NCI-H187 treated with DMSO at 0.1 percent for 48 hours (cell line): ENCODE data around the gene MT2A.
"Not testable (repeated sequence)": the region's sequence is repeated elsewhere in the genome, so short reads cannot be mapped to it uniquely, and the experiment has no call there.

Source experiments
- DNase-seq: peaks from one replicate; lab custom pipeline; 2025; lab: John Stamatoyannopoulos, UW

The MT2A gene

DNA sequence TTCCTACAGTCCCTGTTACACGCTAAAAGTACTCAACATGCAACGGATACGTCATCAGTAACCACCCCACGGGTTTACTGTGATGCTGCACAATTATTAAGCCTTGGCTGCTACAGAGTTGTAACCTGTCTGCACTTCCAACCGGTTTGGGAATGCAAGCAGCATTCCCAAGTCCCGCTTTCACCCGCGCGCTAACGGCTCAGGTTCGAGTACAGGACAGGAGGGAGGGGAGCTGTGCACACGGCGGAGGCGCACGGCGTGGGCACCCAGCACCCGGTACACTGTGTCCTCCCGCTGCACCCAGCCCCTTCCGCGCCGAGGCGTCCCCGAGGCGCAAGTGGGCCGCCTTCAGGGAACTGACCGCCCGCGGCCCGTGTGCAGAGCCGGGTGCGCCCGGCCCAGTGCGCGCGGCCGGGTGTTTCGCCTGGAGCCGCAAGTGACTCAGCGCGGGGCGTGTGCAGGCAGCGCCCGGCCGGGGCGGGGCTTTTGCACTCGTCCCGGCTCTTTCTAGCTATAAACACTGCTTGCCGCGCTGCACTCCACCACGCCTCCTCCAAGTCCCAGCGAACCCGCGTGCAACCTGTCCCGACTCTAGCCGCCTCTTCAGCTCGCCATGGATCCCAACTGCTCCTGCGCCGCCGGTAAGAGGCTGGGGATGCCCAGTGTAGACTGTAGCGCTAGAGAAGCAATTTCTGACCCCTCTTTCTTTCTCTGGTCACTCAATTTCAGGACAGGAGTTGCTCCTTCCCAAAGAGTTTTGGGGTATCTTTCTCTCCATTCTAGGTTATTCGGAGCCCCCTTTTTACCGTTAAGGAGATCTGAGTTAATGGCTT is at the start of gene MT2A:
MT2A (plus strand) TSS at position 542 of the 833 bp plus-strand sequence; CDS start at position 614, 72 bp downstream.
- DNase-seq, result peak; percentile 21

DNA sequence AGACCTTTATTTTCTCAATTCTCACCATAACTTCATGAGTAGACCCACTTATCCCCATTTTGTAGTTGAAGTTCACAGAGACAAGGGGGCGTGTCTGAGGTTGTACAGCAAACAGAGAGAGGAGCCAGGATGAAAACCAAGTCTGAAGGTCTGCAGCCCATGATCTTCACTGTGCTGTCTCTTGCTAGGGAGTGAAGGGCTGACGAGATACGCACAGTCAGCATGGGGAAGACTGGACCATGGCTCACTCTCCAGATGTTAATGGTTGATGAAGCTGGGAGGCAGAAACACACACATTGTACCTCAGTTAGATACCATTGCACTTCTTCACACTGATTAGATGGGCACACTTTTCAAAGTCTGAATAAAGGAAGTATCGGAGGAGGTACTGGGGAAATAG is 49.3 kb upstream of the MT2A start:
- DNase-seq, result no peak

DNA sequence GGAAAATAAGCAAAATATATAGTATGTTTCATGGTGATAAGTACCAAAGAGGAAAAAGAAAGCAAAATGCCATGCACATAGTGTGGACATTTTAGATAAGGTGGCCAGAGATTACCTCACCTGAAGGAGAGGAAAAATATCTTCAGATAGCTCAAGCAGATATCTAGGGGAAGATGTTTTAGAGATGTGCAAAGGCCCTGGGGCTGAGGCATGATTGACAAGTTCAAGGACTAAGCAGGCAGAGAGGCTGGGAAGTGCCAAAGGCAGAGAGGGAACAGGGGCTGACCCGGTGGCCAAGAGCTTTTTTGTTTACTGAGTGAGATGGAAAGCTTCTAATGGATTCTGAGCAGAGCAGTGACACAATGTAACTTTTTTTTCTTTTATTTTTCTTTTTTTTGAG is 47.9 kb upstream of the MT2A start:
- no peak for DNase-seq

DNA sequence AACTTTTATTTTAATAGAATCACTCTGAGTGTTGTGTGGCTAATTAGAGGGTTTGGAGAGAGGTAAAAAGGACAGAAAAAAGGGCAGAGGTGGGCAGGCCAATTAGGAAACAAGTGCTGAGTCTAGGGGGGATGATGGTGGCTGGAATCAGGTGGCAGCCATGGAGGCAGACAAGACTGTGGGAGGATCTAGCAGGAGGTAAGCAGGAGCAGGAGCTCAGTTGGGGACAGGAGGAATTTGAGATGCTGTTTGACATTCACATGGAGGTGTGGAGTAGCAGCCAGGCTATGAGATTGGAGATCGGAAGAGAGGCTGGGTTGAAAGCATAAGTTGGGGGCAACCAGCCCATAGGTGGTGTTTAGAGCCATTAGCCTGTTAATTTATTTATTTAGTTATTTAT is 47.3 kb upstream of the MT2A start:
- DNase-seq, result no peak

DNA sequence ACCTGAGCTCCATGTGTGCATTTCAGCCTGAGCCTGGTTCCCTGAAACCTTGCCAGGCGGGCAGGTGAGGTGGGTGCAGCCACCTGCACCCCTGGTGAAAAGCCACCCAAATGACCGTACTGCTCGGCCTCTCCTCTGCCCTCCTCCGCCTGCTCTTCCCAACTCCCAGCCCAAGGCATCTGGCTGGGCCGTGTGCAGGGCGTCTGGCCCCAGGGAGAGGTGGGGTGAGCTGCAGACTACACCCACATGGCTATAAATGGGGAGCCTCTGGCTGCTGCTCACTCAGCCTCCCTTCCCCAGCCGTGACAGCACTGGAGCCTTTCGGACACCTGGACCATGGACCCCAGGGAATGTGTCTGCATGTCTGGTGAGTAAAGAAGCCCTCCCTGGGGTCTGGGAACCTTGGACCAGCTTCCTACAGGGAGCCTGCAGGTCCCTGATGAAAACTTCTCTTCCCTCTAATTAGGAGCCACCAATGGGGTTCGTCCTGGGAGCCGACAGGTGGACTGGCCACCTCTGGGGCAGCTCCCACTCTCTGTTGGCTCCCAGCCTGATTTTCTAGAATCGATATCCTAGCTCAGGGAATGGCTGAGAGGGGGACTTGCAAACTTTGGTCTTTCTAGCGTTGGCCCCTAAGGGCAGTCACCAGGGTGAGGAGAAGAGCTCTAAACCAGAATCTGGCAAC is 43.4 kb upstream of the MT2A start, which contains the start of gene MT4:
MT4 (plus strand) TSS at position 281 of the 685 bp plus-strand sequence; CDS start at position 337, 56 bp downstream.
- DNase-seq, result no peak

DNA sequence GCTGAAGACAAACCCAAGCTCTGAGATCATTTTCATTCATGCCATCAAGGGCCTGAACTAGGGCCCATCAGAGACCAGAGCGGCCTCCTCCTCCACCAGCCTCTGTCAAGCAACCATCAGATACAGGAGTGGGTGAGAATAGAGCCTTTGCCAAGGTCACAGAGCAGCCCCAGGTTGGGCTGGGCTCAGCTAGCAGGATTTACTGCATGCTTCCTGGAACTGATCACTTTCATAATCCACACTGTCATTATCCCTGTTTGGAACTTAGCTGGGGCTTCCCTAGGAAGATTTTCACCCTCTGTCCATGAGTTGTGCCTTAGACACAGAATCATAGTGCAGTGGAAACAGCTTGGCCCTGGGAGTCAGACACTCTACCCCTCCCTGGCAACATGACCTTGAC is 38.4 kb upstream of the MT2A start:
- no peak for DNase-seq

DNA sequence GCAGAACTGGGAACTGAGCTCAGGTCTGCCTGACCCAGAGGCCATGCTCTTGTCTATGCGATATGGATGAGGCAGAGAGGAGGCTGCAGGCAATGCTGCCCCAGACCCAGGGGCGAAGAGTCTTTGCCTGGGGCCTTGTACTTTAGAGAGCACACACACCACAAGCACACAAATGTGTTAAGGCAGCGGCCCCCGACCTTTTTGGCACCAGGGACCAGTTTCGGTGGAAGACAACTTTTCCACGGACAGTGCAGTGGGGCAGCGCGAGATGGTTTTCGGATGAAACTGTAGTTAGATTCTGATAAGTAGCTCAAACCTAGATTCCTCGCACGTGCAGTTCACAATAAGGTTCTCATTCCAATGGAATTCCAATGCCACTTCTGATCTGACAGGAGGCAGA is 36.9 kb upstream of the MT2A start:
- DNase-seq, result no peak

DNA sequence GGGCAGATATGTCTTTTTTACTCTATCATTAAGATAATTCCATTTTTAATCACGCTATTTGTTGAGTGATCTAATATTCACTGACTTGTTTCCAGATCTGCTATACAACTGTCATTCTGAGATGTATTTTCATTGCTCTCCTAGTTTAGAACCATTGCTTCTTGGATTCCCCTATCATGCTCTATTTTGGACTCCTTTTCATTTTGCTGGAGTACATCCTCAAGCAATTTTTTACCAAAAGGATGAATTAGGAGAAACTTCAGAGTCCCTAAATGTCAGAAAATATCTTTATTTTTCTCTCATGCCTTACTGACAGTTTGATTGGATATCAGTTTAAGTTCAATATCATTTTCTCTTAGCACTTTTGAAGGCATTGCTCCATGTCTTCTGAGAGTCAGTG is 33.8 kb upstream of the MT2A start:
- DNase-seq, result no peak

DNA sequence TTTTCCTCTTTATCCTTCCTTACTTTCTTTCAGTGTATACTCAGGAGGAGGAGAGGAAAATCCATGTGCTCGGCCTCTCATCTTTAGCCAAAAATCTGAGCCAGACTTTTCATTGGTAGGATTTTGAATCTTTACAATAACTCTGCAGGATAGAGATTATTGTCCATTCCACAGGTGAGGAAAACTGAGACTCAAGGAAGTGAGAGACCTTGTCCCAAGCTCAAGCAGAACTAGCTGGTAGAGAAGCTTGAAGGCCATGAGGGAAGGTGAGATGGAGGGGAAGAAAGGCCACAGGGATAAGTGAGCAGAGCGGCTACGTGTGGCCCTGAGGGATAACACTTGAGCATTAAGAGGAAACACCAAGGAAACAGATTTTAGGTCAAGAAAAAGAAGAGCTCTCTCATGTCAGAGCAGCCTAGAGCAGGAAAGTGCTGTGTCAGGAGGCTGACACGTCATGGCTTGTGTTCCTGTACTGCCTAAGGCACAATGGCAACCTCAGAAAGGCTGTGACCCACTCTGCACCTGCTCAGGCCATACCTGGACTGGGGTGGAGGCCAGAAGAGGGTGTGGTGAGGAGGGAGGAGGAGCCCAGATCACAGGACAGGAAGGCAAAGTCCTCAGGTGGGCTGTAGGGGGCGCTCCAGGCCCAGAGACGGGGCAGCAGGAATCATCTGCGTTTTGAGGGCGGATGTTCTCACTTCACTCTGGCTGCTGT is 31.6 kb upstream of the MT2A start:
- peak; percentile 12 for DNase-seq

DNA sequence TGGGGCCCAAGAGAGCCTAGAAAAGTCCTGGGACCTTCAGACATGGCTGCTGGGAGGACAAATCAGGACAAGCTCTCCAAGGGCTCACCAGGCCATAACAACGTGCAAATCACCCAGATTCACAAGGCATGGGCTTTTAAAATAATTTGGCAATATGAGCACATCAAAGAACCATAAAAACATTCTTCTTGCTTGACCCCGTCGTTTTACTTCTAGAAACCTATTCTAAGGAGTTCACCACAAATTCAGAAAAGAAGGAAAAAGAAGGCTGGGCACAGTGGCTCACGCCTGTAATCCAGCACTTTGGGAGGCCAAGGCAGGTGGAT is 31.1 kb upstream of the MT2A start:
- no peak for DNase-seq

DNA sequence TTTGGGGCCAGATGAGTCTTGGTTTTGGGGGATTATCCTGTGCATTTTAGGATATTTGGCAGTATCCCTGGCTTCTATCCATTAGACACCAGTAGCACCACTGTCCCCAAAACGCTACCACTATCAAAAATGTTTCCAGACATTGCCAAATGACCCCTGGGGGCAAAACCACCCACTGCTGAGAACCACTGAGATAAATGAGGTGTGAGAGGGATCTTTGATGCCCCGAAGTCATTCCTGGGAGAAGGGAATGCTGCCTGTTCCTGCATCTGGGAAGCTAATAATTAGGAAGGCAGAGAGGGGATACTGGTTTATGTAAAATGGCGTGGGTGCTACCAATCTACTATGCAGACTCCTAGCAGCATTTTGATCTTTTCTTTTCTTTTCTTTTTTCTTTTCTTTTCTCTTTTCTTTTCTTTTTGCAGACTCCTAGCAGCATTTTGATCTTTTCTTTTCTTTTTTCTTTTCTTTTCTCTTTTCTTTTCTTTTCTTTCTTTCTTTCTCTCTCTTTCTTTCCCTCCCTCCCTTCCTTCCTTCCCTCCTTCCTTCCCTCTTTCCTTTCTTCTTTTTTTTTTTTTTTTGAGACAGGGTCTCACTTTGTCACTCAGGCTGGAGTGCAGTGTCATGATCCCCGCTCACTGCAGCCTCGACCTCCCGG is 27.9 kb upstream of the MT2A start:
- DNase-seq, result no peak

DNA sequence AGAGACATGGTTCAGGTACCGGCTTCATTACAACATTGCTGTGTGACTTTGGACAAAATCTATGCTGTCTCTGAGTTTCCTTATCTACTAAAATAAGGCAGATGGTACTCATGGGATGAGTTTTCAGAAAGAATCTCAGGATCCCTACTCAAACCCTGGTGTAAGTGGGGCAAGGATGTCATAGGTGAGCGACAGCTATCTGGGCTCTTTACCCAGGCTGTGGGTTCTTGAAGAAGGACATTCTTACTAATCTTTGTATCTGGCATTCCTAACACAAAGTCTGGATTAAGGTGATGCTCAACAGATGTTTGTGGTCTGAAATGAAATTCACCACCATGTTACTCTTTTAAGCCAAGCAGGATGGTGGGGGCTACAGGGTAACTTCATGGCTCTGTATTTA is 25.5 kb upstream of the MT2A start:
- DNase-seq, result not testable (repeated sequence)

DNA sequence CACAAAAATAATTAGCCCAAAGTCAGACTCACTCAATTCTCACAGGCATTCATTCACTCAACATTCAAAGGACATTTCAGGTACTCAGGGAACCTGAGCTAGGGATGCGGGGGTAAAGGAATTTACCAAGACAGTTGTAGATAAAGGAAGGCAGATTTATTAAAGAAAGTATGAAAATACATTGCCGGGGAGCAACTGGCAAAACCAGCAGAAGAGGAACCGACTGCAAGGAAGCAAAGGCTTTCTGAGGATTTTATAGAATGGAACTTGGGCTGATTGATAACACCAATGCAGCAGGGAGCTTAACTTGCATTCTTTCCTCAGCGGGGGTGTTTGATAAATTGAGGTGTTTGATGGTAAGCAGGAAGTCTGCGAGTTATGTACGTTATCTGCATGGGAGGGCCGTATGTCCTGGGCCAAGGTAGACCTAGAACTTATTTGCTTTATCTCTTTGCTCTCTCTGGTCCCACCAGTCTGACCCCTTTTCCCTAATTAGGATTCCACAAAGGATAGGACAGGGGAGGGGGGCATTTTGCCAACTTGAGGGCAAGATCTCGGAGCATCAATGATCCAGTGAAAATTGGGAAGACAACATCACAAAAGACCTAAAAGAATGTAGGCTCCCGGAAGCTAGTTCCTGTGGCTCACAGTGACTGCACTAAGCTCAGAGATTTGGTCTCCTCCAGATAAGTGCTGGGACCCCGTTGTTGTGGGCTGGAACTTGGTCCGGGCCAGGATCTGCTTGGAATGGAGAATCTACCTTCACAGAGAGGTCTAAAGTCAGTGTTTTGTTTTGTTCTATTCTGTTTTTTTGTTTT is 24.8 kb upstream of the MT2A start:
- no peak for DNase-seq

DNA sequence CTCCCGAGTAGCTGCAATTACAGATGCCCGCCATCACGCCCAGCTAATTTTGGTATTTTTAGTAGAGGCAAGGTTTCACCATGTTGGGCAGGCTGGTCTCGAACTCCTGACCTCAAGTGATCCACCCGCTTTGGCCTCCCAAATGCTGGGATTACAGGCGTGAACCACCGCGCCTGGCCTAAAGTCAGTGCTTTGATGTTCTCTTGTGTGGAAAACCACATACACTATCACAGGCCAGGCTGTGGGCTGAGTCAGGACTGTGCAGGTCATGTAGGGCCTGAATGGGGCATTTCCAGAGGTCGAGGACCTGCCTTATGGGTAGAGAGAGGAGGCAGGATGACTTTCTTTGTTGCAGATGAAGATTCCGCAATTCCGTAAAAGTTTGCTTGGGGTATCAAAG is 24.1 kb upstream of the MT2A start:
- DNase-seq, result no peak

DNA sequence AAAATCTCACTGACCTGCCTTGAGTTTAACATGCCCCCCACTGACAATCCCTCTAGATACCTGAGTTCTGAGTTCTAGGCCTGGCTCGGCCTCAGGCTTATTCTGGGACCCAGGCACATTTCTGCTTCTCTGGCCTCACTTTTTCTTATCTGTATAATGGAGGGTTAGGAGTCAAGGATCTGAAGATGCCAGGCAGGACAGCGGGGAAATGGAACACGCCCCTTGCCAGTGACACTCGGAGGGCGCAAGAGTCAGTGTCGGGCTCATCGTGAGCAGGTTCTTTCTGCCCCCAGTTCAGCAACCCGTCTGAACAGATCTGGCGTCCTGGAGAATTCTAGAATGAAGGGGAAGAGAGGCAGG is 19.6 kb upstream of the MT2A start:
- DNase-seq, result no peak

DNA sequence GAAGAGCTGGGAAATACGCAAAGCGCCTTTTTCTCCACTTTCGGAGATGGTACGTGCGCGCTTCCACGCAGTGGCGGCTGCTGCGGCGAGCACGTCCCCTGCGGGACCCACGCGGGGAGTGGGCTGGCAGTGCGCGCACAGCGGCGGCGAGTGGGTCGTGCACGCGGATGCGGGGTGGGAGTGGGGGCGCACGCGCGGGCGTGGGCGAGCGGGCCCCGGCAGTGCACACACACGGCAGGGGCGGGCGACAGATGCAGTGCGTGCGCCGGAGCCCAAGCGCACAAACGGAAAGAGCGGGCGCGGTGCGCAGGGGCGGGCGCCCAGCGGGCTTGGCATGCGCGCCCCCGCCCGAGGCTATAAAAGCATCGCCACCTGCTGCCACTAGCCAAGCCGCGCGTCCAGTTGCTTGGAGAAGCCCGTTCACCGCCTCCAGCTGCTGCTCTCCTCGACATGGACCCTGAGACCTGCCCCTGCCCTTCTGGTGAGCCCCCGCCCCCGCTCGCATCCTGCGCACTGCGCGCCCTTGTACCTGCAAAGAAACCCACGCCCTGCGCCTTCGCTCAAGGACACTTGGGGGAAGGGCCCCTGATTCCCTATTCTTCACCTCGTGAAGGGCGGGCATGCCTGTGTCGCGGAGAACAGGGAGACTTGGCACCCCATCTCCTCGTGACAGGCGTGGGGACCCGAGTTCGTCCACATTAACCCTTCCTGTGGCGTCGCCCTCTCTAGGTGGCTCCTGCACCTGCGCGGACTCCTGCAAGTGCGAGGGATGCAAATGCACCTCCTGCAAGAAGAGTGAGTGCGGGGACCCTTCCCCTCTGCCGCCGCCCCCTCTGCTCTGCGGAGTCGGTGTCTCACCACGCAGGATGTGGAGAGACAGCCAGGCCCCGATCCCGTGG is 19.0 kb upstream of the MT2A start, which contains the start of gene MT3:
MT3 (plus strand) TSS at position 388 of the 899 bp plus-strand sequence; CDS start at position 451, 63 bp downstream.
- DNase-seq, result no peak

DNA sequence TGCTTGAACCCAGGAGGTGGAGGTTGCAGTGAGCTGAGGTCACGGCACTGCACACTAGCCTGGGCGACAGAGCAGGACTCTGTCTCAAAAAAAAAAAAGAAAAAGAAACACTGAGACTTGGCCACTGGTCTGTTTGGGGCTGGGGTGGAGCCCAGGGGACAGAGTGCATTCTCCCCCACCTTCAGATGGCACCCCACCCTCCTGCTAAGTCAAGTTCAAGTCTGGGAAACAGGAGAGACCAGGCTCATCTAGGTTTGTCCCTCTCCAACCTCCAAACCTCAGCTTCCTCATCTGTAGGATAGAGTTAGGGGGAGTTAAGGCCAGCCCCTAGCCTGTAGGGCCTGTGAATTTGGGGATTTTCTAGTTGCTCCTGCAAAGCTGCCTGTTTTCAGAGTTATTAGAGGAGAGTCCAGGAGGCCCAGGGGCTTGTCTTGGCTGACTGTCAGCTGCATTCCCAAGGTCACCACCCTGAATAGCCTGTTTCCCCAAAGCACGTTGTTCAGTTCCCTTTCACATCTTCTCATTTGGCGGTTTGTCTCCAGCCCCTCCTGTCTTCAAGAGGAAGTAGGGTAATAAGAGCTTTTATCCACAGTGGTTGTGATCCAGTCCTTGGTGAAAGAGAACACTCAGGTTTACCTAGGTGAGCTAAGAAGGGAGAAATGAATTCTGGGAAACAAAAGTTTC is 16.9 kb upstream of the MT2A start:
- no peak for DNase-seq

DNA sequence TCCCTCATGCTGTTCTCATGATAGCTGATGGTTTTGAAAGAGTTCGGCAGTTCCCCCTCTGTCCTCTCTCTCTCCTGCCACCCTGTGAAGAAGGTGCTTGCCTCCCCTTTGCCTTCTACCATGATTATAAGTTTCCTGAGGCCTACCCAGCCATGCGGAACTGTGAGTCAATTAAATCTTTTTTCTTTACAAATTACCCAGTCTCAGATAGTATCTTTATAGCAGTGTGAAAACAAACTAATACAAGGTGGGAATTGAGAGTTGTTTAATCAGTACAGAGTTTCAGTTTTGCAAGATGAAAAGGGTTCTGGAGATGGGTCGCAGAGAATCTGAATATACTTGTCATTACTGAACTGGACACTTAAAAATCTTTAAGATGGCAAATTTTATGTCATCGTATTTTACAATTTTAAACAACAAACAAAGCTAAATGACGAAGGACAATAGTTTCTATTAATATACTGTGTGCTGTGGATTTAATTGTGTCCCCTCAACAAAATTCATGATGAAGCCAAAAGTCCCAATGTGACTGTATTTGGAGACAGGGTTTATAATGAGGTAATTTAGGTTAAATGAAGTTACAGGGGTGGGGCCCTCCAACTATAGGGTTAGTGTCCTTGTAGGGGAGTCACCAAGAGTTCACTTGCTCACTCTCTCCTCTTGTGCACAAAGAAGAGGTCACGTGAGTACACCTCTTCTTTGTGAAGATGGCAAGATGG is 14.7 kb upstream of the MT2A start:
- DNase-seq, result no peak

DNA sequence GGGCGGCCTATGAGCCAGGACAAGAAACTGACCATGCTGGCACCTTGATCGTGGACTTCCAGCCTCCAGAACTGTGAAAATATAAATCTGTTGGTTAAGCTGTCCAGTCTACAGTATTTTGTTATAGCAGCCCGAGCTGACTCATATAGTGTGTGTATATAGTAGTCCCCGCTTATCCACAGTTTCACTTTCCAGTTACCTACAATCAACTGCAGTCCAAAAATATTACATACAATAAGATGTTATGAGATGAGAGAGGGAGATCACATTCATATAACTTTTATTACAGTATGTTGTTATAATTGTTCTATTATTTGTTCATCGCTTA is 14.1 kb upstream of the MT2A start:
- no peak for DNase-seq
